HEK293 (cell line): ENCODE measurements around the gene HLA-DMA.

Experiments
- PRDM1 ChIP-seq: fragments of 450-650 bp; formaldehyde crosslinking; IDR thresholded peaks from 2 replicates; pipeline ENCODE4; 2016; ENCODE audit warnings: missing biosample characterization, missing genetic modification characterization
- TRIM28 ChIP-seq: IDR thresholded peaks from 2 replicates; pipeline ENCODE4 v1.6.1; 2011; ENCODE audit warnings: low read length, control low read depth, borderline replicate concordance
- ZBTB26 ChIP-seq: fragments of 450-650 bp; formaldehyde crosslinking; optimal IDR thresholded peaks from 2 replicates; pipeline ENCODE3; 2016; ENCODE audit warnings: missing biosample characterization, mild to moderate bottlenecking, missing genetic modification characterization
- ZFP41 ChIP-seq: fragments of 450-650 bp; formaldehyde crosslinking; IDR thresholded peaks from 2 replicates; pipeline ENCODE4 v1.5.1; 2016; ENCODE audit warnings: missing biosample characterization, missing genetic modification characterization, borderline replicate concordance
- ZNF747 ChIP-seq: fragments of 450-650 bp; formaldehyde crosslinking; IDR thresholded peaks from 2 replicates; pipeline ENCODE4 v1.5.1; 2016; ENCODE audit warnings: missing biosample characterization, missing genetic modification characterization
- TF ChIP-seq, protein P1 (sequence below): fragments of 450-650 bp; formaldehyde crosslinking; IDR thresholded peaks from 2 replicates; pipeline ENCODE4 v1.5.1; 2016; ENCODE audit warnings: missing biosample characterization, missing genetic modification characterization

DNA sequence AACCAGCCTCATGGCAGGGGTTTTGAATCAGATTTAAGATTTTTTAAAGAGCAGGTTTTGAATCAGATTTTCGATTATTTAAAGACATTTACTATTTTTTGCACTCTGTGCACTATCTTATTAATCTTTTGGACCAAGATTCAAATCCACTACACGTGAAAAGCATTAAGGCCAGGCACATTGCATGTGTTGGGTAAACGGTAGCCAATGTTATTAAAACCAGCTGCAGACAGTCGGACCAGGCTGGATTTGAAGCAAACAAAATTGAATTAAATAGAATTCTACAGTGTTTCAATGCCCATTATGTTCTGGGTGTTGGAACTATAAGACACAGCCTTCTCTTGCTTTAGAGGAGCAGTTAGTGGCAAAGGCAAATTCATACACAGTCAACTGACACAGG, 48.8 kb upstream of the HLA-DMA start:
- TF ChIP-seq ZFP41 (tag by site-specific recombination): no peak
- TF ChIP-seq ZNF747 (tag by site-specific recombination): no peak
- TF ChIP-seq, protein P1, sequence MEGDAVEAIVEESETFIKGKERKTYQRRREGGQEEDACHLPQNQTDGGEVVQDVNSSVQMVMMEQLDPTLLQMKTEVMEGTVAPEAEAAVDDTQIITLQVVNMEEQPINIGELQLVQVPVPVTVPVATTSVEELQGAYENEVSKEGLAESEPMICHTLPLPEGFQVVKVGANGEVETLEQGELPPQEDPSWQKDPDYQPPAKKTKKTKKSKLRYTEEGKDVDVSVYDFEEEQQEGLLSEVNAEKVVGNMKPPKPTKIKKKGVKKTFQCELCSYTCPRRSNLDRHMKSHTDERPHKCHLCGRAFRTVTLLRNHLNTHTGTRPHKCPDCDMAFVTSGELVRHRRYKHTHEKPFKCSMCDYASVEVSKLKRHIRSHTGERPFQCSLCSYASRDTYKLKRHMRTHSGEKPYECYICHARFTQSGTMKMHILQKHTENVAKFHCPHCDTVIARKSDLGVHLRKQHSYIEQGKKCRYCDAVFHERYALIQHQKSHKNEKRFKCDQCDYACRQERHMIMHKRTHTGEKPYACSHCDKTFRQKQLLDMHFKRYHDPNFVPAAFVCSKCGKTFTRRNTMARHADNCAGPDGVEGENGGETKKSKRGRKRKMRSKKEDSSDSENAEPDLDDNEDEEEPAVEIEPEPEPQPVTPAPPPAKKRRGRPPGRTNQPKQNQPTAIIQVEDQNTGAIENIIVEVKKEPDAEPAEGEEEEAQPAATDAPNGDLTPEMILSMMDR (tag by site-specific recombination): no peak
- TF ChIP-seq TRIM28: no peak
- no peak for TF ChIP-seq PRDM1 (tag by site-specific recombination)
- no peak for TF ChIP-seq ZBTB26
